Measurements from ENCODE around the gene OSBPL5.

GRCh38 chr11:3143136-3143880 lies 21.8 kb downstream of the OSBPL5 start:
- no peak for TF ChIP-seq CTCF (conservative IDR thresholded peaks at IDR 0.05)
- TF ChIP-seq EZH2 (IDR thresholded peaks at IDR 0.05; ENCODE audit: low read depth): no peak
